ENCODE results near the gene FRMD1.

The FRMD1 gene

GRCh38 chr6:168032005-168032760 lies 46.8 kb downstream of the FRMD1 start:
- no peaks in the 10 kb centered on the region for H3K27me3 ChIP-seq (ENCODE audit: insufficient read depth, insufficient read length)
- DNase-seq (ENCODE audit: low read depth, low spot score): peak; percentile 35
- TF ChIP-seq ZNF274 (IDR thresholded peaks at IDR 0.05; ENCODE audit: low read depth, low read length): no peak
- no peak for TF ChIP-seq YY1 (IDR thresholded peaks at IDR 0.05; ENCODE audit: insufficient read depth, insufficient read length)
- no peak for TF ChIP-seq SUZ12 (IDR thresholded peaks at IDR 0.05; ENCODE audit: extremely low read depth, insufficient read depth, insufficient read length)
- no peak overlapping the region for H3K9ac ChIP-seq (ENCODE audit: insufficient read length, low read depth)
- H3K9me3 ChIP-seq (ENCODE audit: insufficient read depth, low read length): no peaks in the 10 kb centered on the region
- peaks cover 2% of the 10 kb centered on the region for H3K4me1 ChIP-seq (ENCODE audit: insufficient read depth, insufficient read length)
- no peaks in the 10 kb centered on the region for H3K36me3 ChIP-seq (ENCODE audit: insufficient read depth, insufficient read length, low read length)
- no peak overlapping the region for H3K4me3 ChIP-seq (ENCODE audit: insufficient read length, low read depth)

- no peaks in the 10 kb centered on the region for H3K27me3 ChIP-seq (ENCODE audit: insufficient read depth, insufficient read length)
- no peak overlapping the region for H3K4me3 ChIP-seq (ENCODE audit: insufficient read length, low read depth)
- TF ChIP-seq YY1 (IDR thresholded peaks at IDR 0.05; ENCODE audit: insufficient read depth, insufficient read length) (no peak), ZNF274 (IDR thresholded peaks at IDR 0.05; ENCODE audit: low read depth, low read length) (no peak), SUZ12 (IDR thresholded peaks at IDR 0.05; ENCODE audit: extremely low read depth, insufficient read depth, insufficient read length) (no peak)
- DNase-seq (ENCODE audit: low read depth, low spot score): no peak
- no peaks in the 10 kb centered on the region for H3K9me3 ChIP-seq (ENCODE audit: insufficient read depth, low read length)
- no peaks in the 10 kb centered on the region for H3K36me3 ChIP-seq (ENCODE audit: insufficient read depth, insufficient read length, low read length)
- no peak overlapping the region for H3K9ac ChIP-seq (ENCODE audit: insufficient read length, low read depth)
- H3K4me1 ChIP-seq (ENCODE audit: insufficient read depth, insufficient read length): peaks cover 2% of the 10 kb centered on the region
Observed at GRCh38 chr6:168031411-168031971, 47.5 kb downstream of the FRMD1 start.

GRCh38 chr6:168030908-168031307 lies 48.1 kb downstream of the FRMD1 start:
- no peak overlapping the region for H3K4me3 ChIP-seq (ENCODE audit: insufficient read length, low read depth)
- H3K4me1 ChIP-seq (ENCODE audit: insufficient read depth, insufficient read length): peaks cover 3% of the 10 kb centered on the region
- no peak for TF ChIP-seq SUZ12 (IDR thresholded peaks at IDR 0.05; ENCODE audit: extremely low read depth, insufficient read depth, insufficient read length)
- no peak for TF ChIP-seq ZNF274 (IDR thresholded peaks at IDR 0.05; ENCODE audit: low read depth, low read length)
- no peak for TF ChIP-seq YY1 (IDR thresholded peaks at IDR 0.05; ENCODE audit: insufficient read depth, insufficient read length)
- H3K9me3 ChIP-seq (ENCODE audit: insufficient read depth, low read length): no peaks in the 10 kb centered on the region
- H3K9ac ChIP-seq (ENCODE audit: insufficient read length, low read depth): no peak overlapping the region
- DNase-seq (ENCODE audit: low read depth, low spot score): no peak
- H3K27me3 ChIP-seq (ENCODE audit: insufficient read depth, insufficient read length): no peaks in the 10 kb centered on the region
- H3K36me3 ChIP-seq (ENCODE audit: insufficient read depth, insufficient read length, low read length): no peaks in the 10 kb centered on the region

GRCh38 chr6:168030218-168030746 lies 48.7 kb downstream of the FRMD1 start:
- TF ChIP-seq ZNF274 (IDR thresholded peaks at IDR 0.05; ENCODE audit: low read depth, low read length) (no peak), YY1 (IDR thresholded peaks at IDR 0.05; ENCODE audit: insufficient read depth, insufficient read length) (no peak), SUZ12 (IDR thresholded peaks at IDR 0.05; ENCODE audit: extremely low read depth, insufficient read depth, insufficient read length) (no peak)
- Histone ChIP-seq H3K4me1 (ENCODE audit: insufficient read depth, insufficient read length) (peaks cover 7% of the 10 kb centered on the region), H3K36me3 (ENCODE audit: insufficient read depth, insufficient read length, low read length) (no peaks in the 10 kb centered on the region), H3K9ac (ENCODE audit: insufficient read length, low read depth) (no peak overlapping the region), H3K27me3 (ENCODE audit: insufficient read depth, insufficient read length) (no peaks in the 10 kb centered on the region), H3K4me3 (ENCODE audit: insufficient read length, low read depth) (no peak overlapping the region), H3K9me3 (ENCODE audit: insufficient read depth, low read length) (no peaks in the 10 kb centered on the region)
- no peak for DNase-seq (ENCODE audit: low read depth, low spot score)

GRCh38 chr6:168029459-168030217 lies 49.4 kb downstream of the FRMD1 start:
- Histone ChIP-seq H3K27me3 (ENCODE audit: insufficient read depth, insufficient read length) (no peaks in the 10 kb centered on the region), H3K9ac (ENCODE audit: insufficient read length, low read depth) (no peak overlapping the region), H3K9me3 (ENCODE audit: insufficient read depth, low read length) (no peaks in the 10 kb centered on the region), H3K4me1 (ENCODE audit: insufficient read depth, insufficient read length) (peaks cover 5% of the 10 kb centered on the region), H3K4me3 (ENCODE audit: insufficient read length, low read depth) (no peak overlapping the region), H3K36me3 (ENCODE audit: insufficient read depth, insufficient read length, low read length) (no peaks in the 10 kb centered on the region)
- TF ChIP-seq ZNF274 (IDR thresholded peaks at IDR 0.05; ENCODE audit: low read depth, low read length): no peak
- DNase-seq (ENCODE audit: low read depth, low spot score): no peak

GRCh38 chr6:168028181-168028580 lies 50.8 kb downstream of the FRMD1 start:
- Histone ChIP-seq H3K4me3 (ENCODE audit: insufficient read length, low read depth) (no peak overlapping the region), H3K9ac (ENCODE audit: insufficient read length, low read depth) (no peak overlapping the region), H3K9me3 (ENCODE audit: insufficient read depth, low read length) (no peaks in the 10 kb centered on the region), H3K36me3 (ENCODE audit: insufficient read depth, insufficient read length, low read length) (no peaks in the 10 kb centered on the region), H3K4me1 (ENCODE audit: insufficient read depth, insufficient read length) (peaks cover 5% of the 10 kb centered on the region), H3K27me3 (ENCODE audit: insufficient read depth, insufficient read length) (no peaks in the 10 kb centered on the region)
- no peak for DNase-seq (ENCODE audit: low read depth, low spot score)
- TF ChIP-seq YY1 (IDR thresholded peaks at IDR 0.05; ENCODE audit: insufficient read depth, insufficient read length) (no peak), ZNF274 (IDR thresholded peaks at IDR 0.05; ENCODE audit: low read depth, low read length) (no peak), SUZ12 (IDR thresholded peaks at IDR 0.05; ENCODE audit: extremely low read depth, insufficient read depth, insufficient read length) (no peak)

- H3K4me3 ChIP-seq (ENCODE audit: insufficient read length, low read depth): no peak overlapping the region
- no peaks in the 10 kb centered on the region for H3K27me3 ChIP-seq (ENCODE audit: insufficient read depth, insufficient read length)
- TF ChIP-seq SUZ12 (IDR thresholded peaks at IDR 0.05; ENCODE audit: extremely low read depth, insufficient read depth, insufficient read length) (no peak), ZNF274 (IDR thresholded peaks at IDR 0.05; ENCODE audit: low read depth, low read length) (no peak), YY1 (IDR thresholded peaks at IDR 0.05; ENCODE audit: insufficient read depth, insufficient read length) (no peak)
- no peak overlapping the region for H3K9ac ChIP-seq (ENCODE audit: insufficient read length, low read depth)
- no peak for DNase-seq (ENCODE audit: low read depth, low spot score)
- no peaks in the 10 kb centered on the region for H3K9me3 ChIP-seq (ENCODE audit: insufficient read depth, low read length)
- no peaks in the 10 kb centered on the region for H3K36me3 ChIP-seq (ENCODE audit: insufficient read depth, insufficient read length, low read length)
- H3K4me1 ChIP-seq (ENCODE audit: insufficient read depth, insufficient read length): peaks cover 5% of the 10 kb centered on the region
Observed at GRCh38 chr6:168027521-168027920, 51.5 kb downstream of the FRMD1 start.

All from NT2/D1 (cell line).